ENCODE data around the gene SYCP1. TPM values are rescaled to one million over a fixed set of nuclear protein-coding genes. Genes with fewer than 3 reads are reported as not detected.

The SYCP1 gene
- total and polyA plus RNA-seq, 10 of the 15 experiments (the other 5 are each of a cell fraction or from before 2014, with no cell fraction given), result not detected

- H4K20me1 ChIP-seq (ENCODE audit: control insufficient read depth, insufficient read depth), result no peaks in the 10 kb centered on the region
- H2AFZ ChIP-seq (ENCODE audit: control insufficient read depth, low read depth, low read length), result no peak overlapping the region
- FAIRE-seq (no peak), DNase-seq (ENCODE audit: low read depth, low spot score) (no peak), ATAC-seq (no peak)
- CTCF ChIA-PET, result interaction anchor here (0.7 kb wide), 1 partner anchor 221 kb away, joined by 3 read pairs; no protein-coding TSS in a partner anchor
- H3K9ac ChIP-seq (ENCODE audit: control insufficient read depth, insufficient read depth, low read length), result no peak overlapping the region
- in situ Hi-C loops (cut with MboI) (no loop called here), intact Hi-C loops (cut with micrococcal nuclease; ENCODE audit: unreplicated experiment) (no loop called here)
- no peaks in the 10 kb centered on the region for H3K4me1 ChIP-seq (ENCODE audit: control insufficient read depth, insufficient read depth, low read length)
- POLR2A ChIA-PET, result no interaction called here
- no TSS peak for BruUV-seq (replicated peaks)
- no peaks in the 10 kb centered on the region for H3K79me2 ChIP-seq (ENCODE audit: control insufficient read depth, insufficient read depth, low read length)
- 47% methylated on average over 4 of the region's 4 CpGs for WGBS (ENCODE audit: insufficient coverage, insufficient replicate concordance, low lambda C conversion rate, missing lambda C conversion rate)
- H3K4me3 ChIP-seq, result no peak overlapping the region
- H3K9me3 ChIP-seq (replicated peaks; ENCODE audit: control insufficient read depth, insufficient read depth, low read length), result no peaks in the 10 kb centered on the region; the same call in 2 of the 3 replicates
- TF ChIP-seq ZNF622 (IDR thresholded peaks at IDR 0.05) (no peak), FOS (IDR thresholded peaks at IDR 0.05; ENCODE audit: borderline replicate concordance, extremely low read depth, insufficient read length) (no peak), RAD21 (IDR thresholded peaks at IDR 0.05; ENCODE audit: insufficient read depth, low read depth, low read length) (no peak), ZNF274 (IDR thresholded peaks at IDR 0.05; ENCODE audit: insufficient read depth, insufficient read length) (no peak)
- TF ChIP-seq, protein P1, sequence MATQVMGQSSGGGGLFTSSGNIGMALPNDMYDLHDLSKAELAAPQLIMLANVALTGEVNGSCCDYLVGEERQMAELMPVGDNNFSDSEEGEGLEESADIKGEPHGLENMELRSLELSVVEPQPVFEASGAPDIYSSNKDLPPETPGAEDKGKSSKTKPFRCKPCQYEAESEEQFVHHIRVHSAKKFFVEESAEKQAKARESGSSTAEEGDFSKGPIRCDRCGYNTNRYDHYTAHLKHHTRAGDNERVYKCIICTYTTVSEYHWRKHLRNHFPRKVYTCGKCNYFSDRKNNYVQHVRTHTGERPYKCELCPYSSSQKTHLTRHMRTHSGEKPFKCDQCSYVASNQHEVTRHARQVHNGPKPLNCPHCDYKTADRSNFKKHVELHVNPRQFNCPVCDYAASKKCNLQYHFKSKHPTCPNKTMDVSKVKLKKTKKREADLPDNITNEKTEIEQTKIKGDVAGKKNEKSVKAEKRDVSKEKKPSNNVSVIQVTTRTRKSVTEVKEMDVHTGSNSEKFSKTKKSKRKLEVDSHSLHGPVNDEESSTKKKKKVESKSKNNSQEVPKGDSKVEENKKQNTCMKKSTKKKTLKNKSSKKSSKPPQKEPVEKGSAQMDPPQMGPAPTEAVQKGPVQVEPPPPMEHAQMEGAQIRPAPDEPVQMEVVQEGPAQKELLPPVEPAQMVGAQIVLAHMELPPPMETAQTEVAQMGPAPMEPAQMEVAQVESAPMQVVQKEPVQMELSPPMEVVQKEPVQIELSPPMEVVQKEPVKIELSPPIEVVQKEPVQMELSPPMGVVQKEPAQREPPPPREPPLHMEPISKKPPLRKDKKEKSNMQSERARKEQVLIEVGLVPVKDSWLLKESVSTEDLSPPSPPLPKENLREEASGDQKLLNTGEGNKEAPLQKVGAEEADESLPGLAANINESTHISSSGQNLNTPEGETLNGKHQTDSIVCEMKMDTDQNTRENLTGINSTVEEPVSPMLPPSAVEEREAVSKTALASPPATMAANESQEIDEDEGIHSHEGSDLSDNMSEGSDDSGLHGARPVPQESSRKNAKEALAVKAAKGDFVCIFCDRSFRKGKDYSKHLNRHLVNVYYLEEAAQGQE (IDR thresholded peaks at IDR 0.05; ENCODE audit: low read depth, low read length), result no peak
- H3K4me2 ChIP-seq (ENCODE audit: control insufficient read depth, insufficient read depth), result no peak overlapping the region
- RAD21 ChIA-PET (ENCODE audit: unreplicated experiment), result no interaction called here
- no peak overlapping the region for H3K27ac ChIP-seq (ENCODE audit: control insufficient read depth, insufficient read depth)
- SMC1A ChIA-PET (ENCODE audit: uncharacterized antibody, unreplicated experiment), result interaction anchor here (0.6 kb wide), 1 partner anchor 763 kb away, joined by 3 read pairs; no protein-coding TSS in a partner anchor
- no peaks in the 10 kb centered on the region for H3K27me3 ChIP-seq (replicated peaks in 1 of 2; ENCODE audit: control insufficient read depth in 2 of 2, insufficient read depth in 2 of 2, low read length in 1 of 2)
- no peaks in the 10 kb centered on the region for H3K36me3 ChIP-seq (ENCODE audit: control insufficient read depth in 2 of 2, insufficient read depth in 2 of 2, low read length in 1 of 2)
These were observed 22.6 kb upstream of the SYCP1 start for GRCh38 chr1:114832057-114832456.
